WTC11 (cell line): ENCODE data around the gene FOXN3. TPM values are rescaled to one million over a fixed set of nuclear protein-coding genes. Genes with fewer than 3 reads are reported as not detected.

Experiments
- ATAC-seq: fragments of 200-7000 bp; cut with Tn5 transposase; 2 replicates; pipeline ENCODE4 v1.10.0; 2021; ENCODE audit warnings: mild to moderate bottlenecking, moderate library complexity
- CTCF ChIA-PET: fragments of 300-600 bp; sonication (Branson Sonifier 250); formaldehyde crosslinking; loops from one replicate; lab custom pipeline; 2021; ENCODE audit warnings: antibody characterized with exemption; lab: Charles Lee
- POLR2A ChIA-PET: fragments of 350-600 bp; sonication (Branson Sonifier 250); formaldehyde crosslinking; loops from one replicate; lab custom pipeline; 2021; ENCODE audit warnings: antibody characterized with exemption; lab: Charles Lee
- DNase-seq: peaks from one replicate; pipeline ENCODE4 v3.0.0; 2021; ENCODE audit warnings: low spot score
- H3K27ac Mint-ChIP-seq: 2 replicates; pipeline ENCODE4 v1.8.0; 2021; ENCODE audit warnings: mixed read lengths
- H3K27me3 Mint-ChIP-seq: 2 replicates; pipeline ENCODE4 v1.8.0; 2021; ENCODE audit warnings: low read depth, mild to moderate bottlenecking, moderate library complexity, mixed read lengths
- H3K36me3 Mint-ChIP-seq: 2 replicates; pipeline ENCODE4 v1.8.0; 2021; ENCODE audit warnings: mixed read lengths
- H3K4me1 Mint-ChIP-seq: 2 replicates; pipeline ENCODE4 v1.8.0; 2022; ENCODE audit warnings: mixed read lengths
- H3K4me3 Mint-ChIP-seq: 2 replicates; pipeline ENCODE4 v1.8.0; 2021; ENCODE audit warnings: mild to moderate bottlenecking, moderate library complexity, mixed read lengths
- H3K9me3 Mint-ChIP-seq: 2 replicates; pipeline ENCODE4 v1.8.0; 2021; ENCODE audit warnings: mixed read lengths
- FOXJ3 ChIP-seq: sonication (generic); formaldehyde crosslinking; IDR thresholded peaks from 2 replicates; pipeline ENCODE4 v1.9.0; 2021; ENCODE audit warnings: missing genetic modification reagents, mild to moderate bottlenecking, borderline replicate concordance
- HMGA2 ChIP-seq: fragments of 250-450 bp; sonication (Bioruptor Pico); IDR thresholded peaks from 2 replicates; pipeline ENCODE4 v1.4.0; 2021; ENCODE audit warnings: mild to moderate bottlenecking, moderate library complexity
- JAZF1 ChIP-seq: fragments of 250-450 bp; sonication (Bioruptor Pico); IDR thresholded peaks from 2 replicates; pipeline ENCODE4 v1.9.0; 2021; ENCODE audit warnings: moderate library complexity, mild to moderate bottlenecking, inconsistent platforms
- NR3C1 ChIP-seq: sonication (generic); formaldehyde crosslinking; conservative IDR thresholded peaks from 2 replicates; pipeline ENCODE4 v1.8.1; 2023; ENCODE audit warnings: low read depth, mild to moderate bottlenecking, missing genetic modification reagents
- OVOL2 ChIP-seq: fragments of 250-450 bp; sonication (Bioruptor Pico); IDR thresholded peaks from 2 replicates; pipeline ENCODE4 v1.9.0; 2021; ENCODE audit warnings: mild to moderate bottlenecking, borderline replicate concordance
- ZNF416 ChIP-seq: fragments of 250-450 bp; sonication (Bioruptor Pico); IDR thresholded peaks from 2 replicates; pipeline ENCODE4 v1.9.0; 2021; ENCODE audit warnings: mild to moderate bottlenecking, inconsistent platforms
- ZNF671 ChIP-seq: fragments of 250-450 bp; sonication (Bioruptor Pico); IDR thresholded peaks from 2 replicates; pipeline ENCODE4 v1.8.0; 2021; ENCODE audit warnings: mild to moderate bottlenecking
- total RNA-seq: library from RNA; stranded (reverse); gene quantifications from 3 replicates; pipeline ENCODE4 v1.2.3, GENCODE V29; 2021
- TF ChIP-seq, protein P1 (sequence below): sonication (generic); formaldehyde crosslinking; IDR thresholded peaks from 2 replicates; pipeline ENCODE4 v1.8.0; 2023; ENCODE audit warnings: missing genetic modification reagents
- TF ChIP-seq, protein P2 (sequence below): sonication (generic); formaldehyde crosslinking; IDR thresholded peaks from 2 replicates; pipeline ENCODE4 v1.8.1; 2023; ENCODE audit warnings: mild to moderate bottlenecking, missing genetic modification reagents, borderline replicate concordance
- TF ChIP-seq, protein P3 (sequence below): sonication (generic); formaldehyde crosslinking; IDR thresholded peaks from 2 replicates; pipeline ENCODE4 v1.8.1; 2023; ENCODE audit warnings: mild to moderate bottlenecking, missing genetic modification reagents, moderate library complexity
- TF ChIP-seq, protein P4 (sequence below): fragments of 250-450 bp; sonication (Bioruptor Pico); IDR thresholded peaks from 2 replicates; pipeline ENCODE4 v1.9.0; 2021; ENCODE audit warnings: moderate library complexity, mild to moderate bottlenecking, inconsistent platforms, borderline replicate concordance
- TF ChIP-seq, protein P5 (sequence below): sonication (generic); formaldehyde crosslinking; conservative IDR thresholded peaks from 2 replicates; pipeline ENCODE4 v1.8.1; 2023; ENCODE audit warnings: mild to moderate bottlenecking, low read depth, missing genetic modification reagents, moderate library complexity
- TF ChIP-seq, protein P6 (sequence below): fragments of 250-450 bp; sonication (Bioruptor Pico); IDR thresholded peaks from 2 replicates; pipeline ENCODE4 v1.9.0; 2021; ENCODE audit warnings: mild to moderate bottlenecking, borderline replicate concordance
- TF ChIP-seq, protein P7 (sequence below): fragments of 250-450 bp; sonication (Bioruptor Pico); IDR thresholded peaks from 2 replicates; pipeline ENCODE4 v1.9.0; 2021; ENCODE audit warnings: mild to moderate bottlenecking

FOXN3 gene
- total RNA-seq, 1 experiment from 2014 or later: 170 TPM

DNA sequence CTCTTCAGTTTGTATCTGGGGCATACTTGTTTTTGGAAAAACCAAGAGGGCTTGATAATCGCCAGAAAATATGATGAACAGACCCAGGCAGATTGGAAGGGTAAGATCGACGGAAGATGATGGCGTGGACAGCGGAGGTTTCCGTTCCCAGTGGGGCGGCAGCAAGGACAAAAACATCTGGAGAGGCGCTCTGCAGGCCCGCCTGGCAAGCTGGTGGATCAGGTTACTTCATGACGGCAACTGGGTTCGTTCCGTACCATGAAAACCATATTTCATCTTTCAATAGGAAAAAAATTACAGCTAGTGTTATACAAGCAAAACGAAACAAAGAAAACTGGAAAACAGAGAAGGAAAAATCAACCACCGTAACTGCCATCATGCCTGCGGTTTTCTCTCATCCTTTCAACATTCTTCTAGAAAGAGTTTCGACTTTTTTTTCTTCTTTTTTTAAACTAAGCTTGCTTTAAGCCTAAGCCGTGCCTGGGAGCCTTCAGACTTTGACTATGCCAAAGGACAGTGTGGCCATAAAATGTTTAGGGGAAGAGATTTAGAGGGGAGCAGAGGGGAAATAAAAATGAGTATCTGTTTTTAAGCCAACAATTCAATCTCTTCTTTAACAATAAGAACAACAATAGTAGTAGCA lies 210.5 kb downstream of the FOXN3 start:
- ATAC-seq (no peak), DNase-seq (no peak)
- Mint-ChIP-seq H3K4me1 (peaks cover 95% of the 10 kb centered on the region), H3K9me3 (no peaks in the 10 kb centered on the region), H3K36me3 (no peaks in the 10 kb centered on the region; the same call in 1 of the 2 replicates)
- CTCF ChIA-PET: interaction anchor here (1.6 kb wide), 1 partner anchor 733 kb away, joined by 5 read pairs; no protein-coding TSS in a partner anchor
- TF ChIP-seq OVOL2 (CRISPR knock-in tag): no peak
- TF ChIP-seq, protein P1, sequence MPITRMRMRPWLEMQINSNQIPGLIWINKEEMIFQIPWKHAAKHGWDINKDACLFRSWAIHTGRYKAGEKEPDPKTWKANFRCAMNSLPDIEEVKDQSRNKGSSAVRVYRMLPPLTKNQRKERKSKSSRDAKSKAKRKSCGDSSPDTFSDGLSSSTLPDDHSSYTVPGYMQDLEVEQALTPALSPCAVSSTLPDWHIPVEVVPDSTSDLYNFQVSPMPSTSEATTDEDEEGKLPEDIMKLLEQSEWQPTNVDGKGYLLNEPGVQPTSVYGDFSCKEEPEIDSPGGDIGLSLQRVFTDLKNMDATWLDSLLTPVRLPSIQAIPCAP (CRISPR knock-in tag): no peak
- TF ChIP-seq NR3C1 (CRISPR knock-in tag): no peak
- TF ChIP-seq, protein P2, sequence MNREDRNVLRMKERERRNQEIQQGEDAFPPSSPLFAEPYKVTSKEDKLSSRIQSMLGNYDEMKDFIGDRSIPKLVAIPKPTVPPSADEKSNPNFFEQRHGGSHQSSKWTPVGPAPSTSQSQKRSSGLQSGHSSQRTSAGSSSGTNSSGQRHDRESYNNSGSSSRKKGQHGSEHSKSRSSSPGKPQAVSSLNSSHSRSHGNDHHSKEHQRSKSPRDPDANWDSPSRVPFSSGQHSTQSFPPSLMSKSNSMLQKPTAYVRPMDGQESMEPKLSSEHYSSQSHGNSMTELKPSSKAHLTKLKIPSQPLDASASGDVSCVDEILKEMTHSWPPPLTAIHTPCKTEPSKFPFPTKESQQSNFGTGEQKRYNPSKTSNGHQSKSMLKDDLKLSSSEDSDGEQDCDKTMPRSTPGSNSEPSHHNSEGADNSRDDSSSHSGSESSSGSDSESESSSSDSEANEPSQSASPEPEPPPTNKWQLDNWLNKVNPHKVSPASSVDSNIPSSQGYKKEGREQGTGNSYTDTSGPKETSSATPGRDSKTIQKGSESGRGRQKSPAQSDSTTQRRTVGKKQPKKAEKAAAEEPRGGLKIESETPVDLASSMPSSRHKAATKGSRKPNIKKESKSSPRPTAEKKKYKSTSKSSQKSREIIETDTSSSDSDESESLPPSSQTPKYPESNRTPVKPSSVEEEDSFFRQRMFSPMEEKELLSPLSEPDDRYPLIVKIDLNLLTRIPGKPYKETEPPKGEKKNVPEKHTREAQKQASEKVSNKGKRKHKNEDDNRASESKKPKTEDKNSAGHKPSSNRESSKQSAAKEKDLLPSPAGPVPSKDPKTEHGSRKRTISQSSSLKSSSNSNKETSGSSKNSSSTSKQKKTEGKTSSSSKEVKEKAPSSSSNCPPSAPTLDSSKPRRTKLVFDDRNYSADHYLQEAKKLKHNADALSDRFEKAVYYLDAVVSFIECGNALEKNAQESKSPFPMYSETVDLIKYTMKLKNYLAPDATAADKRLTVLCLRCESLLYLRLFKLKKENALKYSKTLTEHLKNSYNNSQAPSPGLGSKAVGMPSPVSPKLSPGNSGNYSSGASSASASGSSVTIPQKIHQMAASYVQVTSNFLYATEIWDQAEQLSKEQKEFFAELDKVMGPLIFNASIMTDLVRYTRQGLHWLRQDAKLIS (CRISPR knock-in tag): no peak
- no peak for TF ChIP-seq FOXJ3 (CRISPR knock-in tag)
- TF ChIP-seq, protein P3, sequence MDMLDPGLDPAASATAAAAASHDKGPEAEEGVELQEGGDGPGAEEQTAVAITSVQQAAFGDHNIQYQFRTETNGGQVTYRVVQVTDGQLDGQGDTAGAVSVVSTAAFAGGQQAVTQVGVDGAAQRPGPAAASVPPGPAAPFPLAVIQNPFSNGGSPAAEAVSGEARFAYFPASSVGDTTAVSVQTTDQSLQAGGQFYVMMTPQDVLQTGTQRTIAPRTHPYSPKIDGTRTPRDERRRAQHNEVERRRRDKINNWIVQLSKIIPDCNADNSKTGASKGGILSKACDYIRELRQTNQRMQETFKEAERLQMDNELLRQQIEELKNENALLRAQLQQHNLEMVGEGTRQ (CRISPR knock-in tag): no peak
- TF ChIP-seq, all 79 proteins: peak for 0
- Mint-ChIP-seq H3K27ac (peak overlapping the region; percentile 76), H3K4me3 (no peak overlapping the region), H3K27me3 (no peaks in the 10 kb centered on the region)
- POLR2A ChIA-PET: no interaction called here

DNA sequence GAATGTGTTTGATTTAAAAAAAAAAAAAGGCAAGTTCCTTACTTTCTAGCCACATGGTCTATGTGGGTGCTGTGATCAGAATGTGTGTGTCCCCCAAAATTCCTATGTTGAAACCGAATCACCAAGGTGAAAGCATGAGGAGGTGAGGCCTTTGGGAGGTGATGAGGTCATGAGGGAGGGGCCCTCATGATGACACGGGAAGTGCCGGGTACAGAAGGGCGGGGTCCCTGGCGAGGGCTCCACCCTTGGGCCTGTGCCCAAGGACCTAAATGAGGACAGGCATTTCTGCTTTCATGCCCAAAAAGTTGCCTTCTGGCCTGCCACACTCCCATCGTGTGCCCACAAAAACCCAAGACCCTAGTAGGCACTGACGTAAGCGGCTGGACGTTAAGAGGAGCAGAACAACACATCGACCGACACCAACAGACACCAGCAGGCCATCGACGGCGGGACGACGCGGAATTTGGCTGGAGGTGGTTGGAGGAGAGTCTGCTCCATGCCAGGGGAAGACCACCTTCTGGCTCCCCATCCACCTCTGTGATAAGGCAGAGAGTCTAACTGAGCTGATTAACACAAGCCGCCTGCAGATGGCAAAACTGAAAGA lies 211.8 kb downstream of the FOXN3 start:
- POLR2A ChIA-PET: no interaction called here
- H3K27ac Mint-ChIP-seq: no peak overlapping the region
- TF ChIP-seq JAZF1 (CRISPR knock-in tag) (no peak), HMGA2 (no peak), ZNF416 (no peak), ZNF671 (no peak)
- TF ChIP-seq, protein P4, sequence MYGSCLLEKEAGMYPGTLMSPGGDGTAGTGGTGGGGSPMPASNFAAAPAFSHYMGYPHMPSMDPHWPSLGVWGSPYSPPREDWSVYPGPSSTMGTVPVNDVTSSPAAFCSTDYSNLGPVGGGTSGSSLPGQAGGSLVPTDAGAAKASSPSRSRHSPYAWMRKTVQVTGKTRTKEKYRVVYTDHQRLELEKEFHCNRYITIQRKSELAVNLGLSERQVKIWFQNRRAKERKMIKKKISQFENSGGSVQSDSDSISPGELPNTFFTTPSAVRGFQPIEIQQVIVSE (CRISPR knock-in tag): no peak
- TF ChIP-seq, protein P5, sequence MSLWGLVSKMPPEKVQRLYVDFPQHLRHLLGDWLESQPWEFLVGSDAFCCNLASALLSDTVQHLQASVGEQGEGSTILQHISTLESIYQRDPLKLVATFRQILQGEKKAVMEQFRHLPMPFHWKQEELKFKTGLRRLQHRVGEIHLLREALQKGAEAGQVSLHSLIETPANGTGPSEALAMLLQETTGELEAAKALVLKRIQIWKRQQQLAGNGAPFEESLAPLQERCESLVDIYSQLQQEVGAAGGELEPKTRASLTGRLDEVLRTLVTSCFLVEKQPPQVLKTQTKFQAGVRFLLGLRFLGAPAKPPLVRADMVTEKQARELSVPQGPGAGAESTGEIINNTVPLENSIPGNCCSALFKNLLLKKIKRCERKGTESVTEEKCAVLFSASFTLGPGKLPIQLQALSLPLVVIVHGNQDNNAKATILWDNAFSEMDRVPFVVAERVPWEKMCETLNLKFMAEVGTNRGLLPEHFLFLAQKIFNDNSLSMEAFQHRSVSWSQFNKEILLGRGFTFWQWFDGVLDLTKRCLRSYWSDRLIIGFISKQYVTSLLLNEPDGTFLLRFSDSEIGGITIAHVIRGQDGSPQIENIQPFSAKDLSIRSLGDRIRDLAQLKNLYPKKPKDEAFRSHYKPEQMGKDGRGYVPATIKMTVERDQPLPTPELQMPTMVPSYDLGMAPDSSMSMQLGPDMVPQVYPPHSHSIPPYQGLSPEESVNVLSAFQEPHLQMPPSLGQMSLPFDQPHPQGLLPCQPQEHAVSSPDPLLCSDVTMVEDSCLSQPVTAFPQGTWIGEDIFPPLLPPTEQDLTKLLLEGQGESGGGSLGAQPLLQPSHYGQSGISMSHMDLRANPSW: no peak
- TF ChIP-seq, protein P6, sequence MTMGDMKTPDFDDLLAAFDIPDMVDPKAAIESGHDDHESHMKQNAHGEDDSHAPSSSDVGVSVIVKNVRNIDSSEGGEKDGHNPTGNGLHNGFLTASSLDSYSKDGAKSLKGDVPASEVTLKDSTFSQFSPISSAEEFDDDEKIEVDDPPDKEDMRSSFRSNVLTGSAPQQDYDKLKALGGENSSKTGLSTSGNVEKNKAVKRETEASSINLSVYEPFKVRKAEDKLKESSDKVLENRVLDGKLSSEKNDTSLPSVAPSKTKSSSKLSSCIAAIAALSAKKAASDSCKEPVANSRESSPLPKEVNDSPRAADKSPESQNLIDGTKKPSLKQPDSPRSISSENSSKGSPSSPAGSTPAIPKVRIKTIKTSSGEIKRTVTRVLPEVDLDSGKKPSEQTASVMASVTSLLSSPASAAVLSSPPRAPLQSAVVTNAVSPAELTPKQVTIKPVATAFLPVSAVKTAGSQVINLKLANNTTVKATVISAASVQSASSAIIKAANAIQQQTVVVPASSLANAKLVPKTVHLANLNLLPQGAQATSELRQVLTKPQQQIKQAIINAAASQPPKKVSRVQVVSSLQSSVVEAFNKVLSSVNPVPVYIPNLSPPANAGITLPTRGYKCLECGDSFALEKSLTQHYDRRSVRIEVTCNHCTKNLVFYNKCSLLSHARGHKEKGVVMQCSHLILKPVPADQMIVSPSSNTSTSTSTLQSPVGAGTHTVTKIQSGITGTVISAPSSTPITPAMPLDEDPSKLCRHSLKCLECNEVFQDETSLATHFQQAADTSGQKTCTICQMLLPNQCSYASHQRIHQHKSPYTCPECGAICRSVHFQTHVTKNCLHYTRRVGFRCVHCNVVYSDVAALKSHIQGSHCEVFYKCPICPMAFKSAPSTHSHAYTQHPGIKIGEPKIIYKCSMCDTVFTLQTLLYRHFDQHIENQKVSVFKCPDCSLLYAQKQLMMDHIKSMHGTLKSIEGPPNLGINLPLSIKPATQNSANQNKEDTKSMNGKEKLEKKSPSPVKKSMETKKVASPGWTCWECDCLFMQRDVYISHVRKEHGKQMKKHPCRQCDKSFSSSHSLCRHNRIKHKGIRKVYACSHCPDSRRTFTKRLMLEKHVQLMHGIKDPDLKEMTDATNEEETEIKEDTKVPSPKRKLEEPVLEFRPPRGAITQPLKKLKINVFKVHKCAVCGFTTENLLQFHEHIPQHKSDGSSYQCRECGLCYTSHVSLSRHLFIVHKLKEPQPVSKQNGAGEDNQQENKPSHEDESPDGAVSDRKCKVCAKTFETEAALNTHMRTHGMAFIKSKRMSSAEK (CRISPR knock-in tag): no peak
- TF ChIP-seq, protein P7, sequence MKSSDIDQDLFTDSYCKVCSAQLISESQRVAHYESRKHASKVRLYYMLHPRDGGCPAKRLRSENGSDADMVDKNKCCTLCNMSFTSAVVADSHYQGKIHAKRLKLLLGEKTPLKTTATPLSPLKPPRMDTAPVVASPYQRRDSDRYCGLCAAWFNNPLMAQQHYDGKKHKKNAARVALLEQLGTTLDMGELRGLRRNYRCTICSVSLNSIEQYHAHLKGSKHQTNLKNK: no peak
- TF ChIP-seq, protein P2 (CRISPR knock-in tag): no peak

More for the DNA sequence above, 211.8 kb downstream of the FOXN3 start:
- ATAC-seq (no peak), DNase-seq (no peak)
- no peaks in the 10 kb centered on the region for H3K27me3 Mint-ChIP-seq
- H3K36me3 Mint-ChIP-seq: no peaks in the 10 kb centered on the region
- no peaks in the 10 kb centered on the region for H3K9me3 Mint-ChIP-seq
- H3K4me1 Mint-ChIP-seq: peaks cover 86% of the 10 kb centered on the region
- CTCF ChIA-PET: no interaction called here
- no peak overlapping the region for H3K4me3 Mint-ChIP-seq
